ENCODE data around the gene PKIB. TPM values are rescaled to one million over a fixed set of nuclear protein-coding genes. Genes with fewer than 3 reads are reported as not detected.
"Not testable (repeated sequence)": the region's sequence is repeated elsewhere in the genome, so short reads cannot be mapped to it uniquely, and the experiment has no call there.

Gene PKIB
- total and polyA plus RNA-seq, 3 donors from 2014 or later, result 1.4 to 5.0 (median 3.3) TPM

DNA sequence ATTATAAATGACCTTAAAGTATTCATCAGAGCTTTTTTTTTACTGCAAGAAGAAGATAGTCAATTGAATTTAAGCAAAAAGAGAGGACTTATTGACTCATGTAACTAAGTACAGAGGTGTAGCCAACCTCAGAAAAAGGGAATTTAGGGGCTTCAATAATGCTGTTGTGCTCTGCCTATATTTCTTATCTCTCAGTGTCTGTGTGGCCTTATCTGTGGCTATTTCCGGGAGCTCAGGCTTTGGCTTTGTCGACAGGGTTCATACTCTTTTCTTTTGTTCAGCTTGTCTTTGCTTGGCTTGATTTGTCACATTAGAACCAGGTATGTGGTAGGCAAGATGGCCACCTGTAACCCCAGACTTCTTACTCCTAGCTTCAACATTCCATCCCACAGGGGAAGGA lies 130.7 kb downstream of the PKIB start:
- no peaks in the 10 kb centered on the region for H3K36me3 ChIP-seq (ENCODE audit: low read depth, missing control alignments)
- no peaks in the 10 kb centered on the region for H3K4me1 ChIP-seq
- 53 to 78% methylated on average over 2 of the region's 2 CpGs for WGBS, 2 donors
- no peaks in the 10 kb centered on the region for H3K27me3 ChIP-seq
- intact Hi-C loops (cut with DNase I; ENCODE audit: low total_unique reads), result no loop called here
- no peak overlapping the region for H3K4me3 ChIP-seq
- H3K27ac ChIP-seq, result no peak overlapping the region
- no peak for TF ChIP-seq POLR2A (IDR thresholded peaks at IDR 0.05)
- TF ChIP-seq, protein P1, sequence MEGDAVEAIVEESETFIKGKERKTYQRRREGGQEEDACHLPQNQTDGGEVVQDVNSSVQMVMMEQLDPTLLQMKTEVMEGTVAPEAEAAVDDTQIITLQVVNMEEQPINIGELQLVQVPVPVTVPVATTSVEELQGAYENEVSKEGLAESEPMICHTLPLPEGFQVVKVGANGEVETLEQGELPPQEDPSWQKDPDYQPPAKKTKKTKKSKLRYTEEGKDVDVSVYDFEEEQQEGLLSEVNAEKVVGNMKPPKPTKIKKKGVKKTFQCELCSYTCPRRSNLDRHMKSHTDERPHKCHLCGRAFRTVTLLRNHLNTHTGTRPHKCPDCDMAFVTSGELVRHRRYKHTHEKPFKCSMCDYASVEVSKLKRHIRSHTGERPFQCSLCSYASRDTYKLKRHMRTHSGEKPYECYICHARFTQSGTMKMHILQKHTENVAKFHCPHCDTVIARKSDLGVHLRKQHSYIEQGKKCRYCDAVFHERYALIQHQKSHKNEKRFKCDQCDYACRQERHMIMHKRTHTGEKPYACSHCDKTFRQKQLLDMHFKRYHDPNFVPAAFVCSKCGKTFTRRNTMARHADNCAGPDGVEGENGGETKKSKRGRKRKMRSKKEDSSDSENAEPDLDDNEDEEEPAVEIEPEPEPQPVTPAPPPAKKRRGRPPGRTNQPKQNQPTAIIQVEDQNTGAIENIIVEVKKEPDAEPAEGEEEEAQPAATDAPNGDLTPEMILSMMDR (IDR thresholded peaks at IDR 0.05), result no peak
- no peaks in the 10 kb centered on the region for H3K9me3 ChIP-seq
- DNase-seq, result no peak

DNA sequence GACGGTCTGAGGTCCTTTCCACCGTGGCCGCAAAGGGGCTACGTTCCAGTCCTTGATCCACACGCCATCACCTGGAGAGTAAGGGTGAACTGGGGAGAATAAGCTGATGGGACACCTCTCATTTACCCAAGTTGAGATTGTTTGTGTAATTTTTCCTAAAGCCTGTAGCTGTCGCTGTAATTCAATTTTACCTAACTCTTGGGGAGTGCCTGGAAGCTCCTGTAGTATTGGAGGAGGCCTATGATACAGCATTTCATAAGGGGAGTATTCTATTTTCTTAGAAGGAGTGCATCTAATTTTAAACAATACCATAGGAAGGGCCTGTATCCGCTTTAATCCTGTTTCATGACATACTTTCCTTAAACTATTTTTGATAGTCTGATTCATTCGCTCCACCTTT lies 134.0 kb downstream of the PKIB start:
- intact Hi-C loops (cut with DNase I; ENCODE audit: low total_unique reads); DNase-seq: not testable (repeated sequence)
- WGBS, 2 donors, result 51 to 73% methylated on average over 4 to 8 of the region's 8 CpGs

DNA sequence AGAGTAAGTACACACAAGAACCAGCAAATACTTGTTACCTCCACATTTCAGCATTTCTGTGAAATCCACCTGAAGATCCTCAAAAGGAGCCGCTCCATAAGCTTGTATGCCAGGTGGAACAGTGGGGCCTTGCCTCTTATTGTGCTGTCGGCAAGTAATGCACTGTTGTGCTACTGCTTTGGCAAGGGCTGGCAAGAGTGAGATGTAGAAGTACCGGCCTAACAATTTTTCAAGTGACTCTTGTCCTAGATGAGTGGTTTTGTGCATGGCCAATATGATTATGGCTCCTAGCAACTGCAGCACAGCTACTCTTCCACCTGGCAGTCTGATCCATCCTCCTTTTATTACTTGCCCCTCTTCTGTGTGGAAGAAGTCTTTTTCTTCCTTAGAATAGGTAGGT lies 134.7 kb downstream of the PKIB start:
- H3K27ac ChIP-seq; H3K36me3 ChIP-seq (ENCODE audit: low read depth, missing control alignments); H3K27me3 ChIP-seq; DNase-seq; H3K9me3 ChIP-seq; H3K4me1 ChIP-seq; H3K4me3 ChIP-seq; intact Hi-C loops (cut with DNase I; ENCODE audit: low total_unique reads): not testable (repeated sequence)
- 84 to 94% methylated on average over 3 of the region's 3 CpGs for WGBS, 2 donors

More for the DNA sequence above, 134.0 kb downstream of the PKIB start:
- H3K36me3 ChIP-seq (ENCODE audit: low read depth, missing control alignments); H3K9me3 ChIP-seq; H3K4me3 ChIP-seq; H3K27ac ChIP-seq; H3K4me1 ChIP-seq; H3K27me3 ChIP-seq: not testable (repeated sequence)
- TF ChIP-seq, protein P1 (IDR thresholded peaks at IDR 0.05), result peak in 1 of 3 experiments; percentile 21

DNA sequence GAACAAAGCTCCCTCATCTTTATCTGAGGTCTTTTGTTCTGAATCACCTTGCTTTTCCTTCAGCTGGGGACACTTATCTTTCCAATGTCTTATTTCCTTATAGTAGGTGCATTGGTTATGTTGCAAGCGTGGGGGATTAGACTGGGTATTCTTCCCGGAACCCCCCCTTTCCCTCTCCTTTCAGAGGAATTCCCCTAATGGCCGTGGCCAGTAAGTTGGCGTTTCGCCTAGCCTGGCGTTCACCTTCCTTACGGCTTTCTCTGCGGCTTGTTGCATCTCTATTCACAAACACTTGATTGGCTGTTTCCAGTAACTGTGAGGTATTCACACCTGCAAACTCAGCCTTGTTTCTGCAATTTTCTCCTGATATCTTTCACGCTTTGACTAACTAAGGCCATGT lies 136.5 kb downstream of the PKIB start:
- H3K27me3 ChIP-seq, result no peaks in the 10 kb centered on the region
- intact Hi-C loops (cut with DNase I; ENCODE audit: low total_unique reads), result no loop called here
- no peaks in the 10 kb centered on the region for H3K4me1 ChIP-seq
- H3K4me3 ChIP-seq, result no peak overlapping the region
- WGBS, 2 donors, result 93% methylated on average over 9 of the region's 9 CpGs
- H3K9me3 ChIP-seq, result no peaks in the 10 kb centered on the region
- DNase-seq, result no peak
- no peak for TF ChIP-seq POLR2A (IDR thresholded peaks at IDR 0.05)
- TF ChIP-seq, protein P1 (IDR thresholded peaks at IDR 0.05), result no peak
- H3K36me3 ChIP-seq (ENCODE audit: low read depth, missing control alignments), result no peaks in the 10 kb centered on the region
- no peak overlapping the region for H3K27ac ChIP-seq

DNA sequence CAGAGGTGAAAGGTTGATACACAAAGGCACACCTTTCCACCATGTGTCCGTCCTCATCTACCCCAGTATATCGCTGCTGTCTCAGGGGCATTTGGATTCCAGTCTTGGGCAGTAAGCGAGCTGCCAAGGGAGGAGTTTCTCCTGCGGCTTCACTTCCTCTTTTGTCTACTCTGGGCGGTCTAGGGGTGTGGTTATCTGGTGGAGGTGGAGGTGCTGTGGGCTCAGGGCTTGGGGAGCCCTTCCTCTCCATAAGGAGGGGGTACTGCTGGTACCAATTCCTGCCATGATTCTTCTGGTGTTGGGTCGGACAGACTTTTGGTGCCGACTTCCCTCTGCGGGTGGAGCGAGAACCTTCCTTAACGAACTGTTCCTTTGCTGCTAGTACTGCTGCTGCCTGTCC lies 137.4 kb downstream of the PKIB start:
- no peaks in the 10 kb centered on the region for H3K9me3 ChIP-seq
- no peak for DNase-seq
- H3K27ac ChIP-seq, result no peak overlapping the region
- no peaks in the 10 kb centered on the region for H3K4me1 ChIP-seq
- intact Hi-C loops (cut with DNase I; ENCODE audit: low total_unique reads), result no loop called here
- 90 to 100% methylated on average over 6 to 10 of the region's 10 CpGs for WGBS, 2 donors
- no peaks in the 10 kb centered on the region for H3K27me3 ChIP-seq
- no peaks in the 10 kb centered on the region for H3K36me3 ChIP-seq (ENCODE audit: low read depth, missing control alignments)
- H3K4me3 ChIP-seq, result no peak overlapping the region
- TF ChIP-seq POLR2A (IDR thresholded peaks at IDR 0.05), result no peak
- TF ChIP-seq, protein P1 (IDR thresholded peaks at IDR 0.05), result no peak

DNA sequence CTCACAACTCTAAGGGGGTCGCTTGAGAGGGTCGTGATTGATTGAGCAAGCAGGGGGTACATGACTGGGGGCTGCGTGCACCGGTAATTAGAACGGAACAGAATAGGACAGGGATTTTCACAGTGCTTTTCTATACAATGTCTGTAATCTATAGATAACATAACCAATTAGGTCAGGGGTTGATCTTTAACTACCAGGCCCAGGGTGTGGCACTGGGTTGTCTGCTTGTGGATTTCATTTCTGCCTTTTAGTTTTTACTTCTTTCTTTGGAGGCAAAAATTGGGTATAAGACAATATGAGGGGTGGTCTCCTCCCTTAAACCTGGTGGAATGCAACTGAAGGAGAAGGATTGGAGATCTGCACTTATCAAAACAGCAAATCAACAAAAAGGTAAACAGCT lies 138.7 kb downstream of the PKIB start:
- H3K27me3 ChIP-seq; intact Hi-C loops (cut with DNase I; ENCODE audit: low total_unique reads); H3K4me1 ChIP-seq; DNase-seq; H3K27ac ChIP-seq; H3K9me3 ChIP-seq; H3K4me3 ChIP-seq; H3K36me3 ChIP-seq (ENCODE audit: low read depth, missing control alignments): not testable (repeated sequence)
- WGBS, 2 donors, result 74 to 75% methylated on average over 5 of the region's 5 CpGs

All from testis (tissue), 3 donors.